ENCODE results near the gene TMEM163. TPM values are rescaled to one million over a fixed set of nuclear protein-coding genes. Genes with fewer than 3 reads are reported as not detected.
"Not testable (repeated sequence)": the region's sequence is repeated elsewhere in the genome, so short reads cannot be mapped to it uniquely, and the experiment has no call there.

Gene TMEM163
- total RNA-seq, 1 donor from 2014 or later, result 2.4 TPM

DNA sequence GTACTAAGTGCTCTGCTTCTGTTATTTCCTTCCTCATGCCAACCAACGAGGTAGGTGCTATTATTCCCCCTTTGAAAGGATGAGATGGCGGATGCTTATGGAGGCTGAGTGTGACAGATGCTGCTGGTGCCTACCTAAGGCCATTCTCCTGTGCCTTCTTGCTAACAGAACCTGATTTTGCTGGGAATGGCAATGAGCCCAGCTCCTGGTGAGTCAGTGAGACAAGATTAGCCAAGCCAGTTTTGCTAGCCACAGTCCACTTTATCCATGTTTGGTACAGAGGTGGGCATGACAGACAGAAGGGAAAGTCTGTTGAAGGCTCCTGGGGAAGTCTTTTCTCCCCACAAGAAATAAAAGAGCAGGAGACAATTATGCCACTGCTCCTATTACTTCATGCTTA lies 43.7 kb upstream of the TMEM163 start:
- H3K27me3 ChIP-seq (ENCODE audit: control insufficient read depth, insufficient read depth, low read length), result no peaks in the 10 kb centered on the region
- DNase-seq (ENCODE audit: low read depth), result no peak
- TF ChIP-seq, protein P1, sequence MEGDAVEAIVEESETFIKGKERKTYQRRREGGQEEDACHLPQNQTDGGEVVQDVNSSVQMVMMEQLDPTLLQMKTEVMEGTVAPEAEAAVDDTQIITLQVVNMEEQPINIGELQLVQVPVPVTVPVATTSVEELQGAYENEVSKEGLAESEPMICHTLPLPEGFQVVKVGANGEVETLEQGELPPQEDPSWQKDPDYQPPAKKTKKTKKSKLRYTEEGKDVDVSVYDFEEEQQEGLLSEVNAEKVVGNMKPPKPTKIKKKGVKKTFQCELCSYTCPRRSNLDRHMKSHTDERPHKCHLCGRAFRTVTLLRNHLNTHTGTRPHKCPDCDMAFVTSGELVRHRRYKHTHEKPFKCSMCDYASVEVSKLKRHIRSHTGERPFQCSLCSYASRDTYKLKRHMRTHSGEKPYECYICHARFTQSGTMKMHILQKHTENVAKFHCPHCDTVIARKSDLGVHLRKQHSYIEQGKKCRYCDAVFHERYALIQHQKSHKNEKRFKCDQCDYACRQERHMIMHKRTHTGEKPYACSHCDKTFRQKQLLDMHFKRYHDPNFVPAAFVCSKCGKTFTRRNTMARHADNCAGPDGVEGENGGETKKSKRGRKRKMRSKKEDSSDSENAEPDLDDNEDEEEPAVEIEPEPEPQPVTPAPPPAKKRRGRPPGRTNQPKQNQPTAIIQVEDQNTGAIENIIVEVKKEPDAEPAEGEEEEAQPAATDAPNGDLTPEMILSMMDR (IDR thresholded peaks at IDR 0.05; ENCODE audit: insufficient read depth, low read length, poor library complexity, severe bottlenecking), result no peak

DNA sequence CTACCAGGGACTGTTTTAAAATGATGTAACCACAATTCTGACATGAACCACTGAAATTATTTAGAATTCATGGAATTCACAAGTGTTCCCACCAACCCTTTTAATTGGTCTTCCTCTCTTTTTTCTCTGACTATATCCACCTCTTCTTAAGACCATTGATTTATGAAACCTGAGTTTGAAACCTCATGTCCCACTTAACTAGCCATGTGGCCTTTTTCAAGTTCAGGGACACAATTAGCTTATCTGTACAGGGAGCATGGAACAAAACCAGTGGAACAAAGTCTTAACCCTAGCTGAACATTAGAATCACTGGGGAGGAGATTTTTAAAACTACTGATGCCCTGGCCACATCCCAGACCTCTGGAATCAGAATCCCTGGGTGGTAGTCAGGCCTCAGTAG lies 41.6 kb upstream of the TMEM163 start:
- H3K4me3 ChIP-seq (ENCODE audit: low read depth, low read length), result no peak overlapping the region
- DNase-seq (ENCODE audit: low read depth), result no peak
- no peaks in the 10 kb centered on the region for H3K36me3 ChIP-seq (ENCODE audit: control insufficient read depth, insufficient read depth, low read length)
- no peaks in the 10 kb centered on the region for H3K27me3 ChIP-seq (ENCODE audit: control insufficient read depth, insufficient read depth, low read length)
- TF ChIP-seq, protein P1 (IDR thresholded peaks at IDR 0.05; ENCODE audit: insufficient read depth, low read length, poor library complexity, severe bottlenecking), result no peak

More for the DNA sequence above, 43.7 kb upstream of the TMEM163 start:
- H3K4me3 ChIP-seq (ENCODE audit: low read depth, low read length), result no peak overlapping the region
- H3K36me3 ChIP-seq (ENCODE audit: control insufficient read depth, insufficient read depth, low read length), result no peaks in the 10 kb centered on the region

DNA sequence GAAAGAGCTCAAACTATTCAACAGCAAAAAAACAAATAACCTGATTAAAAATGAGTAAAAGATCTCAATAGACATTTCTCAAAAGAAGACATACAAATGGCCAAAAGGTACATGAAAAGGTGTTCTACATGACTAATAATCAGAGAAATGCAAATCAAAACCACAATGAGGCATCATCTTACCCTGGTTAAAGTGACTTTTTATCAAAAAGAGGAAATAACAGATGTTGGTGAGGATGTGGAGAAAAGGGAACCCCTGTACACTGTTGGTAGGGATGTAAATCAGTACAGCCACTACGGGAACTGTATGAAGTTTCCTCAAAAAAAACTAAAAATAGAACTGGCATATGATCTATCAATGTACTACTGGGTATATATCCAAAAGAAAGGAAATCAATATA lies 39.8 kb upstream of the TMEM163 start:
- TF ChIP-seq, protein P1 (IDR thresholded peaks at IDR 0.05; ENCODE audit: insufficient read depth, low read length, poor library complexity, severe bottlenecking), result no peak
- no peak for DNase-seq (ENCODE audit: low read depth)
- Histone ChIP-seq H3K4me3 (ENCODE audit: low read depth, low read length) (no peak overlapping the region), H3K36me3 (ENCODE audit: control insufficient read depth, insufficient read depth, low read length) (no peaks in the 10 kb centered on the region), H3K27me3 (ENCODE audit: control insufficient read depth, insufficient read depth, low read length) (no peaks in the 10 kb centered on the region)

DNA sequence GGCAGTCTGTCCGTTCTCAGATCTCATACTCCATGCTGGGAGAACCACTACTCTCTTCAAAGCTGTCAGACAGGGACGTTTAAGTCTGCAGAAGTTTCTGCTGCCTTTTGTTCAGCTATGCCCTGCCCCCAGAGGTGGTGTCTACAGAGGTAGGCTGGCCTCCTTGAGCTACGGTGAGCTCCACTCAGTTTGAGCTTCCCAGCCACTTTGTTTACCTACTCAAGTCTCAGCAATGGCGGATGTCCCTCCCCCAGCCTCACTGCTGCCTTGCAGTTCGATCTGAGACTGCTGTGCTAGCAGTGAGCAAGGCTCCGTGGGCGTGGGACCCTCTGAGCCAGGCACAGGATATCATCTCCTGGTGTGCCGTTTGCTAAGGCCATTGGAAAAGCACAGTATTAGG lies 33.2 kb upstream of the TMEM163 start:
- not testable (repeated sequence) for DNase-seq (ENCODE audit: low read depth); H3K27me3 ChIP-seq (ENCODE audit: control insufficient read depth, insufficient read depth, low read length); H3K4me3 ChIP-seq (ENCODE audit: low read depth, low read length); H3K36me3 ChIP-seq (ENCODE audit: control insufficient read depth, insufficient read depth, low read length)

DNA sequence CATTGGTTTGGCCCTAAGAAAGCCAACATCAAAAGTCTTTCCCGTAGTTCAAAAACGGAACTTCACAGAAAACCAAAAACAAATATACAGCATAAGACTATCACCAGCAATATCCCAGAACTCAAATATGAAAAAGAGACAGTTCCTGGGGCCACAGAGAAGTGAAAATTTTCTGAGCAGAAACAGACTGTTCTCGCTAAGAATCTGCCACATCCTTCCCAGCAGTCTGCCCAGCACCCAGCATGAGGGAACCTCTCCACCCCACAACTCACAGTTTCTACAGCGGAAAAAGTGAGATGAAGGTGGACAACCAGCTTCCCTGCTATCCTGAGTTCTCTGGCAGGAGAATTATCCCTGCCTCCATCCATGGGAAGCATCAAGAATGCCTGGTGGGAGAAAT lies 26.7 kb upstream of the TMEM163 start:
- Histone ChIP-seq H3K36me3 (ENCODE audit: control insufficient read depth, insufficient read depth, low read length) (no peaks in the 10 kb centered on the region), H3K4me3 (ENCODE audit: low read depth, low read length) (no peak overlapping the region), H3K27me3 (ENCODE audit: control insufficient read depth, insufficient read depth, low read length) (no peaks in the 10 kb centered on the region)
- TF ChIP-seq, protein P1 (IDR thresholded peaks at IDR 0.05; ENCODE audit: insufficient read depth, low read length, poor library complexity, severe bottlenecking), result no peak
- no peak for DNase-seq (ENCODE audit: low read depth)

DNA sequence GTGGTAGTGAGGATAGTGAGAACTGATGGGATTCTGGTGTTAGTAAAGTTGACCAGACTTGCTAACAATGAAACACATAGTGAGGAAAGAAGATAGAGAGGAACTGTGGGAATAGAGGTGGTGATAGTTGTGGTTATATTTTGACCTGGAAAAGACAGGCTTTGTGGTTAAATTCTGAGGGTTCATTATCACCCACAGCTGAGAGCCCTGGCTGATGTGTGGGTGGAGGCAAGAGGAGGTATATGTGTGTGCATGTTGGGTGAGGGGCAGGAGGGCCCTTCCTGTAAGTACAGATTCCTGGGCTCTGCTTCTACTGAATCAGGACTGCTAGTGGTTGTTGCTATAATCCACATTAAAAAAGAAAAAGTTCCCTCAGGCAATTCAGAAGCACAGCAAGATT lies 26.2 kb upstream of the TMEM163 start:
- Histone ChIP-seq H3K4me3 (ENCODE audit: low read depth, low read length) (no peak overlapping the region), H3K27me3 (ENCODE audit: control insufficient read depth, insufficient read depth, low read length) (no peaks in the 10 kb centered on the region), H3K36me3 (ENCODE audit: control insufficient read depth, insufficient read depth, low read length) (no peaks in the 10 kb centered on the region)
- DNase-seq (ENCODE audit: low read depth), result no peak
- TF ChIP-seq, protein P1 (IDR thresholded peaks at IDR 0.05; ENCODE audit: insufficient read depth, low read length, poor library complexity, severe bottlenecking), result no peak

Measured in kidney epithelial cell (primary cell).